Measurements from ENCODE around the gene LITAFD. TPM values are rescaled to one million over a fixed set of nuclear protein-coding genes. Genes with fewer than 3 reads are reported as not detected.

The LITAFD gene
- polyA plus RNA-seq, 1 donor from 2014 or later = not detected

DNA sequence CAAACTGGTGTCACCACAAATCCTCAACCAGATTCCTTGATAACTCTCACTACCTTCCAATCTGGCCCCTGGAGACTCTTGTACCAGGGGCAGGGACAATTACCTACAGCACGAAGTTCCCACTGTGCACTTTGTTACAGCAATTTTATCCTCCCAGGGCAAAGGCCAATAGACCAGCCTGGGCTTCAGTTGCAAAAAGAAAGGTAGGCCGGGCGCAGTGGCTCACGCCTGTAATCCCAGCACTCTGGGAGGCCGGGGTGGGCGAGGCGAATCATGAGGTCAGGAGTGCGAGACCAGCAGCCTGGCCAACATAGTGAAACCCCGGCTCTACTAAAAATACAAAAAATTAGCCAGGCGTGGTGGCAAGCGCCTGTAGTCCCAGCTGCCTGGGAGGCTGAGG lies 44.7 kb downstream of the LITAFD start:
- Histone ChIP-seq H3K27me3 (ENCODE audit: insufficient read depth, low read depth, low read length) (no peaks in the 10 kb centered on the region), H3F3A (ENCODE audit: insufficient read depth, low read length, poor library complexity, severe bottlenecking) (no peaks in the 10 kb centered on the region), H3K4me2 (ENCODE audit: low read length) (no peak overlapping the region), H3K36me3 (ENCODE audit: insufficient read depth, low read length) (peaks cover 3% of the 10 kb centered on the region), H3K4me3 (ENCODE audit: low read length) (no peak overlapping the region), H3K9me2 (ENCODE audit: insufficient read depth, low read length) (no peaks in the 10 kb centered on the region), H4K20me1 (ENCODE audit: insufficient read depth) (peaks cover 6% of the 10 kb centered on the region), H2AFZ (ENCODE audit: low read depth, low read length) (no peak overlapping the region), H3K79me2 (replicated peaks; ENCODE audit: insufficient read depth, low read length) (peaks cover 33% of the 10 kb centered on the region), H3K27ac (ENCODE audit: low read length) (no peak overlapping the region), H3K9ac (ENCODE audit: low read length) (no peak overlapping the region), H3K9me3 (ENCODE audit: low read length) (no peaks in the 10 kb centered on the region)
- no peak for TF ChIP-seq EZH2 (IDR thresholded peaks at IDR 0.05; ENCODE audit: borderline replicate concordance, insufficient read depth, low read length, poor library complexity, severe bottlenecking)
- no peak for TF ChIP-seq TAF1 (IDR thresholded peaks at IDR 0.05; ENCODE audit: low read depth)
- TF ChIP-seq, protein P1, sequence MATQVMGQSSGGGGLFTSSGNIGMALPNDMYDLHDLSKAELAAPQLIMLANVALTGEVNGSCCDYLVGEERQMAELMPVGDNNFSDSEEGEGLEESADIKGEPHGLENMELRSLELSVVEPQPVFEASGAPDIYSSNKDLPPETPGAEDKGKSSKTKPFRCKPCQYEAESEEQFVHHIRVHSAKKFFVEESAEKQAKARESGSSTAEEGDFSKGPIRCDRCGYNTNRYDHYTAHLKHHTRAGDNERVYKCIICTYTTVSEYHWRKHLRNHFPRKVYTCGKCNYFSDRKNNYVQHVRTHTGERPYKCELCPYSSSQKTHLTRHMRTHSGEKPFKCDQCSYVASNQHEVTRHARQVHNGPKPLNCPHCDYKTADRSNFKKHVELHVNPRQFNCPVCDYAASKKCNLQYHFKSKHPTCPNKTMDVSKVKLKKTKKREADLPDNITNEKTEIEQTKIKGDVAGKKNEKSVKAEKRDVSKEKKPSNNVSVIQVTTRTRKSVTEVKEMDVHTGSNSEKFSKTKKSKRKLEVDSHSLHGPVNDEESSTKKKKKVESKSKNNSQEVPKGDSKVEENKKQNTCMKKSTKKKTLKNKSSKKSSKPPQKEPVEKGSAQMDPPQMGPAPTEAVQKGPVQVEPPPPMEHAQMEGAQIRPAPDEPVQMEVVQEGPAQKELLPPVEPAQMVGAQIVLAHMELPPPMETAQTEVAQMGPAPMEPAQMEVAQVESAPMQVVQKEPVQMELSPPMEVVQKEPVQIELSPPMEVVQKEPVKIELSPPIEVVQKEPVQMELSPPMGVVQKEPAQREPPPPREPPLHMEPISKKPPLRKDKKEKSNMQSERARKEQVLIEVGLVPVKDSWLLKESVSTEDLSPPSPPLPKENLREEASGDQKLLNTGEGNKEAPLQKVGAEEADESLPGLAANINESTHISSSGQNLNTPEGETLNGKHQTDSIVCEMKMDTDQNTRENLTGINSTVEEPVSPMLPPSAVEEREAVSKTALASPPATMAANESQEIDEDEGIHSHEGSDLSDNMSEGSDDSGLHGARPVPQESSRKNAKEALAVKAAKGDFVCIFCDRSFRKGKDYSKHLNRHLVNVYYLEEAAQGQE (IDR thresholded peaks at IDR 0.05; ENCODE audit: borderline replicate concordance) = no peak
- TF ChIP-seq, protein P2, sequence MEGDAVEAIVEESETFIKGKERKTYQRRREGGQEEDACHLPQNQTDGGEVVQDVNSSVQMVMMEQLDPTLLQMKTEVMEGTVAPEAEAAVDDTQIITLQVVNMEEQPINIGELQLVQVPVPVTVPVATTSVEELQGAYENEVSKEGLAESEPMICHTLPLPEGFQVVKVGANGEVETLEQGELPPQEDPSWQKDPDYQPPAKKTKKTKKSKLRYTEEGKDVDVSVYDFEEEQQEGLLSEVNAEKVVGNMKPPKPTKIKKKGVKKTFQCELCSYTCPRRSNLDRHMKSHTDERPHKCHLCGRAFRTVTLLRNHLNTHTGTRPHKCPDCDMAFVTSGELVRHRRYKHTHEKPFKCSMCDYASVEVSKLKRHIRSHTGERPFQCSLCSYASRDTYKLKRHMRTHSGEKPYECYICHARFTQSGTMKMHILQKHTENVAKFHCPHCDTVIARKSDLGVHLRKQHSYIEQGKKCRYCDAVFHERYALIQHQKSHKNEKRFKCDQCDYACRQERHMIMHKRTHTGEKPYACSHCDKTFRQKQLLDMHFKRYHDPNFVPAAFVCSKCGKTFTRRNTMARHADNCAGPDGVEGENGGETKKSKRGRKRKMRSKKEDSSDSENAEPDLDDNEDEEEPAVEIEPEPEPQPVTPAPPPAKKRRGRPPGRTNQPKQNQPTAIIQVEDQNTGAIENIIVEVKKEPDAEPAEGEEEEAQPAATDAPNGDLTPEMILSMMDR (IDR thresholded peaks at IDR 0.05; ENCODE audit: poor library complexity, severe bottlenecking) = no peak
- no peak for TF ChIP-seq SMC3 (conservative IDR thresholded peaks at IDR 0.05; ENCODE audit: poor library complexity)
- no peak for TF ChIP-seq MXI1 (conservative IDR thresholded peaks at IDR 0.05; ENCODE audit: poor library complexity, severe bottlenecking)
- TF ChIP-seq POLR2AphosphoS5 (IDR thresholded peaks at IDR 0.05) = no peak
- TF ChIP-seq EP300 (conservative IDR thresholded peaks at IDR 0.05; ENCODE audit: poor library complexity, severe bottlenecking) = no peak
- no peak for TF ChIP-seq RAD21 (conservative IDR thresholded peaks at IDR 0.05)

GRCh38 chr16:8928467-8928957 lies 46.4 kb downstream of the LITAFD start:
- Histone ChIP-seq H3K9me3 (ENCODE audit: low read length) (no peaks in the 10 kb centered on the region), H3K4me3 (ENCODE audit: low read length) (no peak overlapping the region), H3K79me2 (replicated peaks; ENCODE audit: insufficient read depth, low read length) (peaks cover 49% of the 10 kb centered on the region), H3K36me3 (ENCODE audit: insufficient read depth, low read length) (peaks cover 3% of the 10 kb centered on the region), H3K4me2 (ENCODE audit: low read length) (no peak overlapping the region), H3K9me2 (ENCODE audit: insufficient read depth, low read length) (no peaks in the 10 kb centered on the region), H2AFZ (ENCODE audit: low read depth, low read length) (no peak overlapping the region), H3F3A (ENCODE audit: insufficient read depth, low read length, poor library complexity, severe bottlenecking) (no peaks in the 10 kb centered on the region), H3K27ac (ENCODE audit: low read length) (no peak overlapping the region), H3K9ac (ENCODE audit: low read length) (no peak overlapping the region), H4K20me1 (ENCODE audit: insufficient read depth) (peaks cover 12% of the 10 kb centered on the region), H3K27me3 (ENCODE audit: insufficient read depth, low read depth, low read length) (no peaks in the 10 kb centered on the region)
- TF ChIP-seq MXI1 (conservative IDR thresholded peaks at IDR 0.05; ENCODE audit: poor library complexity, severe bottlenecking) = no peak
- no peak for TF ChIP-seq RAD21 (conservative IDR thresholded peaks at IDR 0.05)
- TF ChIP-seq EZH2 (IDR thresholded peaks at IDR 0.05; ENCODE audit: borderline replicate concordance, insufficient read depth, low read length, poor library complexity, severe bottlenecking) = no peak
- no peak for TF ChIP-seq EP300 (conservative IDR thresholded peaks at IDR 0.05; ENCODE audit: poor library complexity, severe bottlenecking)
- TF ChIP-seq POLR2AphosphoS5 (IDR thresholded peaks at IDR 0.05) = no peak
- TF ChIP-seq, protein P2 (IDR thresholded peaks at IDR 0.05; ENCODE audit: poor library complexity, severe bottlenecking) = no peak
- TF ChIP-seq SMC3 (conservative IDR thresholded peaks at IDR 0.05; ENCODE audit: poor library complexity) = no peak
- TF ChIP-seq, protein P1 (IDR thresholded peaks at IDR 0.05; ENCODE audit: borderline replicate concordance) = no peak
- TF ChIP-seq TAF1 (IDR thresholded peaks at IDR 0.05; ENCODE audit: low read depth) = no peak
